Right atrium auricular region (tissue), 2 donors: ENCODE data around the gene IFITM1. TPM values are rescaled to one million over a fixed set of nuclear protein-coding genes. Genes with fewer than 3 reads are reported as not detected.
A peak's percentile ranks its signal among the peaks of the same experiment; 100 is the strongest.

ENCODE experiments used
- DNase-seq: peaks from one replicate; pipeline ENCODE4 v3.0.0-alpha.2; 2019; ENCODE audit warnings: low spot score
- H3K27ac ChIP-seq, 2 donors: fragments of 200-600 bp; sonication (generic); 1 replicate in 1 of 2; 2 replicates in 1 of 2; pipeline ENCODE4 v1.5.1; 2016 to 2019
- H3K27me3 ChIP-seq, 2 donors: fragments of 200-600 bp; sonication (generic); one replicate each; pipeline versions ENCODE4 v1.5.1 to v1.6.0; 2017 to 2019
- H3K36me3 ChIP-seq: fragments of 200-600 bp; sonication (generic); one replicate; pipeline ENCODE4 v1.5.1; 2016
- H3K4me1 ChIP-seq, 2 donors: fragments of 200-600 bp; sonication (generic); one replicate each; pipeline versions ENCODE4 v1.5.1 to v1.6.0; 2017 to 2019
- H3K4me3 ChIP-seq, 2 donors: fragments of 200-600 bp; sonication (generic); 1 replicate in 1 of 2; 2 replicates in 1 of 2; pipeline ENCODE4 v1.5.1; 2017 to 2019; ENCODE audit warnings: mild to moderate bottlenecking in 1 of 2, moderate library complexity in 1 of 2
- H3K9me3 ChIP-seq, 2 donors: fragments of 200-600 bp; sonication (generic); one replicate each; pipeline ENCODE4 v1.5.1; 2019
- total RNA-seq, 2 donors: library from RNA; depleted of rRNA; stranded (reverse); fragments of >200 nt; gene quantifications; one replicate each; pipeline ENCODE4 v1.1.0, GENCODE V29; 2016
- TF ChIP-seq, protein P1 (sequence below), 2 donors: fragments of 200-600 bp; sonication (generic); IDR thresholded peaks; one replicate each; pipeline ENCODE4 v1.5.1; 2019; ENCODE audit warnings: antibody characterized with exemption in 2 of 2

The IFITM1 gene
- total RNA-seq, 2 donors from 2014 or later, result 82.3 to 241 TPM

DNA sequence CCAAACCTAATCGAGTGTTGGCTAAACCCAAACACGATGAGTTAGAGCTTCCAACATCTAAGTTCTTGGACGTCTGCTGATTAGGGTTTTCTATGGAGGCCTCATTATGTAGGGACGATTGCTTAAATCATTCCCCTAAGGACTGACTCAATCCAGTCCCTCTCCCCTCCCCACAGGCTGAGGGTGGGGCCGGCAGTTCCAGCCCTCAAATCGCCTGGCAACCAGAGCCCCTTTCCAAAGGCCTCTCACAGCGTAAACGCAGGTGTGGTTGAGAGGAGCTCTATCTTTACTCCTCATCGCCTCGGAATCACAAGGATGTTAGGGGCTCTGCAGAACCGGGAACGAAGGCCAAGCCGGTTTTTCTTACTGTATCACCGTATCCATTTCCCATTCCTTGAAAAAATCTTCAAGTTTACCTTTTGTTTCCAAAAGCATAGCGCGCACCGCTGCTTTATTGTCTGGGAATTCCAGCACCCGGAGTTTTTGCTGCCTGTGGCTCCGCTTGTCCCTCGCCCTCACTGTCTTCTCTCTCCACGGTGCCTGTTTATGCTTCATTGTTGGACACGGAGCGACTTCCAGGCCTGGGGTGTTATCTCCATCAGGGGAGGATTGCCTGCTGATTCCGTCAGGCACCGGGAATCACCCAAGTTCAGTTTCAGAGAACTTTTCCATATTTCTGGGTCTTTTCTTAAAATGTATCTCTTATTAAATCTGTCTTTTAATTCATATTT is 20.6 kb downstream of the IFITM1 start:
- Histone ChIP-seq H3K27ac (peak overlapping the region; percentile 71 to 80), H3K36me3 (no peaks in the 10 kb centered on the region), H3K4me3 (no peak overlapping the region), H3K9me3 (no peaks in the 10 kb centered on the region), H3K4me1 (peaks cover 0 to 27% of the 10 kb centered on the region in 2 donors), H3K27me3 (no peaks in the 10 kb centered on the region)
- TF ChIP-seq, protein P1, sequence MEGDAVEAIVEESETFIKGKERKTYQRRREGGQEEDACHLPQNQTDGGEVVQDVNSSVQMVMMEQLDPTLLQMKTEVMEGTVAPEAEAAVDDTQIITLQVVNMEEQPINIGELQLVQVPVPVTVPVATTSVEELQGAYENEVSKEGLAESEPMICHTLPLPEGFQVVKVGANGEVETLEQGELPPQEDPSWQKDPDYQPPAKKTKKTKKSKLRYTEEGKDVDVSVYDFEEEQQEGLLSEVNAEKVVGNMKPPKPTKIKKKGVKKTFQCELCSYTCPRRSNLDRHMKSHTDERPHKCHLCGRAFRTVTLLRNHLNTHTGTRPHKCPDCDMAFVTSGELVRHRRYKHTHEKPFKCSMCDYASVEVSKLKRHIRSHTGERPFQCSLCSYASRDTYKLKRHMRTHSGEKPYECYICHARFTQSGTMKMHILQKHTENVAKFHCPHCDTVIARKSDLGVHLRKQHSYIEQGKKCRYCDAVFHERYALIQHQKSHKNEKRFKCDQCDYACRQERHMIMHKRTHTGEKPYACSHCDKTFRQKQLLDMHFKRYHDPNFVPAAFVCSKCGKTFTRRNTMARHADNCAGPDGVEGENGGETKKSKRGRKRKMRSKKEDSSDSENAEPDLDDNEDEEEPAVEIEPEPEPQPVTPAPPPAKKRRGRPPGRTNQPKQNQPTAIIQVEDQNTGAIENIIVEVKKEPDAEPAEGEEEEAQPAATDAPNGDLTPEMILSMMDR (IDR thresholded peaks at IDR 0.05), result no peak
- DNase-seq, result peak; percentile 80

DNA sequence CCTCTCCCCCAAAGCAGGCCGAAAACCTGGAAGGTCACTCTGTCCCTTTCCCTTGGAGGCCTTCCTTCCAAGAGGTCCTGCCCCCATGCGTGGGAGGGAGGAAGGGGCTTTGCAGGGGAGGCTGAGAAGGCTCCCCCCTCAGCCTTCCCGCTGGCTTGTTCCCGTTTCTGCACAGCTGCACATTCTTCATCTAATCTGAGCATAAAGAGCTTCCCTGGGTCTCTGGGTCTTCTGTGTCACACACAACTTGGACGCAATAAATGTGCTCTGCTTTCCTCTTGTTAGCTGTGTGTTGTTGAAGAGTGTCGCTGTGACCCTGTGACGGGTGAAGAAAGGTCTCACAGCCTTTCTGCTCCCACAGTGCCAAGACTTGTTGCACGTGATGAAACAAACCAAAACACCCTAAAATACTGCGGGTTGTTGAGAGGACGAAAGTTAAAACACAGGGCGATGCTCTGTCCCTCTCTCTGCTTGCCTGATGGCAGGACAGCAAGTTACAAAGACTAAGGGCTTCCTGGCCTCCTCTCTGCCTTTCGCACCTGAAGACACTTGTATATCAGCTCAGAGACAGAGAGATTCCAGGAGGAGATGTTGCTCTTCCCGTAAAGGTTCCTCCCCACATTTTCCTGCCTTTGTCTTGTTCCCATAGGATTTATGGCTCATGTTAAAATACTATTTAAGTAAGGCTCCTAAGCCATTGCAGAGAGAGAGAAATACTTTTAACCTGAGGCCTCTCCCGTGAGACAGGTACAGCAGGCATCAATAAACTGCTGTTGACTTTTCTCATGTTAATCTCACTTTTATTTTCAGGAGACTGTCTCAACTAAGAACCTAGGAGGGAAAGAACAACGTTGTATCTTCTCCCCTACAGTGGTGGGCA is 22.2 kb downstream of the IFITM1 start:
- Histone ChIP-seq H3K27me3 (no peaks in the 10 kb centered on the region), H3K27ac (peak overlapping the region; percentile 71 to 80), H3K4me3 (no peak overlapping the region), H3K9me3 (no peaks in the 10 kb centered on the region), H3K4me1 (peaks cover 0 to 27% of the 10 kb centered on the region in 2 donors), H3K36me3 (no peaks in the 10 kb centered on the region)
- TF ChIP-seq, protein P1 (IDR thresholded peaks at IDR 0.05), result no peak
- DNase-seq, result no peak

DNA sequence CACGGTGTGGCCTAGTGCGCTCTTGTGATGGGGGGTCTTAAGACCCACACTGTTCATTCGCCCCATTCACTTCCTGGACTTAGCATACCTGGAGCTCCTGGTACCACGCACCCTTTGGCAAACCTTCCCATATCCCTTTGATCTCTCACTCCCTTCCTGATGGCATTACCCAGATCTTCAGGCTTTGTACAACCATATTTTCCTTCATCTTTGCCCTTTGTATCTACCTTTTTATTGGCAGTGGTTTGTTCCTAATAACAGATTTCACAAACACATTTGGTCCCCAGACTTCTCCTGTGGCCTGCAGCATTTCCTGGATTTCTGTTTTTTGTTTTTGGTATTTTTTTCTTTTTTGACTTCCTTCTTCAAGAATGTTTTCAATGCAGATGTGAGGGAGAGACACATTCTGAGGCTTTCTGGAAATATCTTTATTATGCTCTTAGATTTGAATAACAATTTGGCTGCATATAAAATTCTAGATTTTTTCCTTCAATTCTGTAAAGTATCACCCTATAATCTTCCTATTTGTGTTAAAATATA is 22.9 kb downstream of the IFITM1 start:
- H3K27ac ChIP-seq, result peak overlapping the region; percentile 71 to 80
- no peaks in the 10 kb centered on the region for H3K9me3 ChIP-seq

DNA sequence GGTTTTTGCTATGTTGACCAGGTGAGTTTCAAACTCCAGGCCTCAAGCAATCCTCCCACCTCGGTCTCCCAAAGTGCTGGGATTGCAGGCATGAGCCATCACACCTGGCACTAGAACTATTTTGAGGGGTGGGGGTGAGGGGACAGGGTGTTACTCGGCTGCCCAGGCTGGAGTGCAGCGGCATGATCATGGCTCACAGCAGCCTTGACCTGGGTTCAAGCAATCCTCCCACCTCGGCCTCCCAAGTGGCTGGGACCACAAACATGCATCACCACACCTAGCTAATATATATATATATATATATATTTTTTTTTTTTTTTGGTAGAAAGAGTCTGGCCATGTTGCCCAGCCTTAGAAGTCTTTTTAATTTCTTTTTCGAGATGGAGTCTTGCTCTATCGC is 23.9 kb downstream of the IFITM1 start:
- Histone ChIP-seq H3K4me3 (no peak overlapping the region), H3K9me3 (no peaks in the 10 kb centered on the region), H3K27me3 (no peaks in the 10 kb centered on the region), H3K27ac (no peak overlapping the region), H3K4me1 (peaks cover 0 to 27% of the 10 kb centered on the region in 2 donors), H3K36me3 (no peaks in the 10 kb centered on the region)
- TF ChIP-seq, protein P1 (IDR thresholded peaks at IDR 0.05), result no peak
- DNase-seq, result no peak

More for the DNA sequence above, 22.9 kb downstream of the IFITM1 start:
- TF ChIP-seq, protein P1 (IDR thresholded peaks at IDR 0.05), result no peak
- Histone ChIP-seq H3K4me3 (no peak overlapping the region), H3K27me3 (no peaks in the 10 kb centered on the region), H3K4me1 (peaks cover 0 to 27% of the 10 kb centered on the region in 2 donors), H3K36me3 (no peaks in the 10 kb centered on the region)
- DNase-seq, result no peak

DNA sequence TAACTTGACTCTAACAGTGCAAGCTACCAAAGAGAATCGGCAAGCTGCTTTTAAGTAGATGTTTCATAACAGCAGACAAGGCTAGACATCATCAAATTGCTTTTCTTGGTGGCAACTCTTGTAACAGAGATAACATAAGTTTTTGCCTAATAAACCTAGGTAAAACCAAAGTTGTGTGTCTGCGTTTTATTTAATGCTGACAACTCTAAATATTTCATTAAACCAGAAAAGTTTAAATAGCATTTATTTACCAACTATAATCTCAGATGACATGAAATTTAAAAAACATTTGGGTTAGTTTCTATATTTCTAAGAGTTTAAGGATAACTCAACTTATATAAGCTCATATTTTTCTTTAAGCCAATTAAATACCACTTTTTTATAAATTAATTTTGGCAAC is 26.1 kb downstream of the IFITM1 start:
- no peak overlapping the region for H3K27ac ChIP-seq
- no peaks in the 10 kb centered on the region for H3K9me3 ChIP-seq
- H3K27me3 ChIP-seq, result no peaks in the 10 kb centered on the region
- DNase-seq, result no peak
- peaks cover 0 to 18% of the 10 kb centered on the region in 2 donors for H3K4me1 ChIP-seq
- H3K36me3 ChIP-seq, result no peaks in the 10 kb centered on the region
- no peak overlapping the region for H3K4me3 ChIP-seq
- TF ChIP-seq, protein P1 (IDR thresholded peaks at IDR 0.05), result no peak
